ENCODE data around the gene ZNF497. TPM values are rescaled to one million over a fixed set of nuclear protein-coding genes. Genes with fewer than 3 reads are reported as not detected.

Gene ZNF497
- total and polyA plus RNA-seq, 2 of the 8 experiments (the other 6 are each of a cell fraction or from before 2014, with no cell fraction given) = 0.93 to 1.4 TPM

DNA sequence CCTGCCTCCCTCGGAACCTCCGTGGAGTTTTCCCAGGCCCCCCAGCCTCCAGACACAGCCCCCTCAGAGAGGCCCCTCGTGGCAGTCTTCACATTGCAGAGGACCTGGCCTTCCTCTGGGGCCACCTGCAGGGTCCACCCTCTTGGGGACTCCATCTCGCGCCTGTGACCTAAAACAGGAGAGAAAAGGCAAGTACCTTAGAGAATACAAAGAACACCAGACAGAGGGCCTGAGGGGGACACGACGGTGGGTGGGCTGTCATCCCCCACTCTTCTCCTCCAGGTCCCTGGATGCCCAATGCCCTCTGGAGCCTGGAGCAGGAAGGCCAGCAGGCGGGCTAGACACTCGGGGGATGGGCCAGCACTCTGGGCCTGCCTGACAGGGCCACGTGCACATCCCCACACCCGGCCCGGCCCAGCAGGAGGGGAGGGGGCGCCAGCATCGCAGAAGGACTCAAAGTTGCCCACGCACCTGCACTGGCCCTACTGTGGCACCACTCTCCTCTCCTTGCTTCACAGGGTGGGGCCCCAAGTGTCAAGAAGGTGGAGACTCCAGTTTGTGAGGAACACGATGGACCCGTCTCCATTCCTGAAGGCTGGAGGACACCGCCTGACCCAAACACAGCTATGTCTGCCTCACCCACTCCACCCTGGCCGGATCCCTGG lies 4.9 kb downstream of the ZNF497 start (continued):
- TF ChIP-seq CHD7 (IDR thresholded peaks at IDR 0.05; ENCODE audit: insufficient replicate concordance, low read length) = no peak
- TF ChIP-seq SIRT6 (IDR thresholded peaks at IDR 0.05; ENCODE audit: low read length) = no peak
- no peak for TF ChIP-seq TEAD4 (IDR thresholded peaks at IDR 0.05; ENCODE audit: low read depth, low read length)

Data from H1 (cell line).